Fibroblast of pulmonary artery (primary cell): ENCODE results near the gene TAF11L14.
"Not testable (repeated sequence)": the region's sequence is repeated elsewhere in the genome, so short reads cannot be mapped to it uniquely, and the experiment has no call there.

Experiments used
- DNase-seq: peaks from one replicate; pipeline ENCODE4 v3.0.0-alpha.2; 2010; ENCODE audit warnings: low read depth
- H3K4me3 ChIP-seq: replicated peaks from 2 replicates; pipeline ENCODE4 v1.5.1; 2011; ENCODE audit warnings: low read depth, mild to moderate bottlenecking, control low read depth, low read length, moderate library complexity
- CTCF ChIP-seq: IDR thresholded peaks from 2 replicates; pipeline ENCODE4 v1.5.1; 2011; ENCODE audit warnings: mild to moderate bottlenecking, control low read depth, low read length, inconsistent platforms; ENCODE audit errors: missing control alignments

TAF11L14 gene

GRCh38 chr5:17634160-17634559 is at the start of gene TAF11L14:
TAF11L14 (plus strand) TSS chr5:17634460.
- no peak for DNase-seq
- H3K4me3 ChIP-seq, result no peak within 1 kb of the TSS
- no peak for TF ChIP-seq CTCF

DNA sequence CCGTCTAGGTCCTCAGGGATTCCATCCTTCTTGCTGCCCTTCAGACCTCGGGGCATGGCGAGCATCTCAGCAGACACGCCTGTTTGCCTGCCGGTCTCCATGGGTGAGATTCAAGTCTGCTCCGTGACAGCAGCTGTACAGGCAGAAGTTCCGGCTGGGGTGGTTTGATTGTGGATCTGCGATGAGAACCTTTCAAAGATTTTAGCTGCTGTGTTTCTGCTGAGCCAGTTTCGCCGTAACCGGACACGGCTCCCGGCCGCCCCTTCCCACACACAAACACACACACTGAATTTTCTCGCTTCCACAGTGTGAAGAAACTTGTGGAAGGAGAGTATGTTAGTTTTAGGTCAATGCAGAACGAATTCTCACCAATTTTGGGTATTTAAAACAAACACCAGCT is 48.6 kb upstream of the TAF11L14 start, which contains the start of gene TAF11L7:
TAF11L7 (minus strand) TSS at position 101 of the 400 bp plus-strand sequence.
- not testable (repeated sequence) for DNase-seq, H3K4me3 ChIP-seq

- DNase-seq, H3K4me3 ChIP-seq: not testable (repeated sequence)
These were observed 43.4 kb upstream of the TAF11L14 start, which contains the start of gene TAF11L8 for GRCh38 chr5:17590860-17591259. TAF11L8 (minus strand) TSS chr5:17590960.

GRCh38 chr5:17594255-17594654 is 40.0 kb upstream of the TAF11L14 start, which contains the start of gene TAF11L9:
TAF11L9 (minus strand) TSS chr5:17594394.
- not testable (repeated sequence) for DNase-seq, H3K4me3 ChIP-seq

GRCh38 chr5:17597728-17598127 is 36.5 kb upstream of the TAF11L14 start, which contains the start of gene TAF11L10:
TAF11L10 (minus strand) TSS chr5:17597828.
- H3K4me3 ChIP-seq, DNase-seq: not testable (repeated sequence)

- not testable (repeated sequence) for H3K4me3 ChIP-seq, DNase-seq
These were observed 30.4 kb upstream of the TAF11L14 start, which contains the start of gene TAF11L11 for GRCh38 chr5:17603880-17604279. TAF11L11 (plus strand) TSS chr5:17604183.

GRCh38 chr5:17604951-17605350 is 29.3 kb upstream of the TAF11L14 start:
- DNase-seq, result no peak
- TF ChIP-seq CTCF, result no peak

GRCh38 chr5:17607461-17607860 is 26.8 kb upstream of the TAF11L14 start:
- not testable (repeated sequence) for DNase-seq, H3K4me3 ChIP-seq

More at GRCh38 chr5:17604951-17605350, 29.3 kb upstream of the TAF11L14 start:
- H3K4me3 ChIP-seq, result no peak overlapping the region

DNA sequence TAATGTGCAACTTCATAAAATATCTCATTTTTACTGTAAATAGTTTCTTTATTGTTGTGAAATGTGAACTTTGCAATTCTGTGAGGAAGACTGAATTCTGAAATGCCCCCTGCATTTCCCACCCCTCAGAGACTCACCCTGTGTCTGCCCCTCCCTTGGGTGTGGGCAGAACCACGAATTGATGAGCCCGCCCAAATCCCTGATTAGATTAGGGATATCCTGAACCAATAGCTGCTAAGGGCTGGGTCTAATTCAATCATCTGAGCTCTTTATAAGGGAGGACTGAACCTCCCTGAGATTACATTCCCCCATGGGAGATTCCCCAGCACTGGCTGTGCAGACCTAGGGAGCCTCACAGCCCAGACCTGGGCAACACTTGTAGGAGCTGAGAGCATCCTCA is 24.2 kb upstream of the TAF11L14 start, which contains the start of gene TAF11L12:
TAF11L12 (plus strand) TSS at position 301 of the 400 bp plus-strand sequence.
- not testable (repeated sequence) for DNase-seq, H3K4me3 ChIP-seq

GRCh38 chr5:17614872-17615605 is 19.2 kb upstream of the TAF11L14 start:
- no peak overlapping the region for H3K4me3 ChIP-seq
- no peak for TF ChIP-seq CTCF
- DNase-seq, result no peak

DNA sequence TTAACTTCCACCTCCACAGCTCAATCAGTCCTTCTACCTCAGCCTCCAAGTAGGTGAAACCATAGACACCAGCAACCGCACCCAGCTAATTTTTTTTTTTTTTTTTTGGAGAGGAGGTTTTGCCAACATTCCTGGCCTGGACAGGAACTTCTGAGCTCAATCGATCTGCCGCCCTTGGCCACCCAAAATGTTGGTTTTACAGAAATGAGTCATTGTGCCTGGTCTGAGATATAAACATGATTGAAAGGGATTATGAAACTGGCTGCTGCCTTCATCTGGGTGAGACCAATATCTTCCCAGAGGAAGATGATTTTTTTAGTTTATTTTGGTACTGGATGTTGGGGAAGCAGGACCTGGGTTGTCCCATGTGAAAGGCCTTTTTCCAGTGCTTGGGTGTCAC is 14.9 kb upstream of the TAF11L14 start:
- DNase-seq, result no peak
- H3K4me3 ChIP-seq, result no peak overlapping the region
- TF ChIP-seq CTCF, result no peak
